Neural crest cell (in vitro differentiated cells): ENCODE measurements around the gene ISCA1. TPM values are rescaled to one million over a fixed set of nuclear protein-coding genes. Genes with fewer than 3 reads are reported as not detected.

ENCODE experiments used
- DNase-seq: peaks from one replicate; pipeline ENCODE4 v3.0.0; 2021; ENCODE audit warnings: low read depth, mixed read lengths, low spot score
- H3K27ac Mint-ChIP-seq: one replicate; pipeline ENCODE4 v1.8.0; 2021; ENCODE audit warnings: mild to moderate bottlenecking, mixed read lengths; ENCODE audit not compliant: unreplicated experiment
- H3K27me3 Mint-ChIP-seq: 2 replicates; pipeline ENCODE4 v1.8.0; 2021; ENCODE audit warnings: low read depth, mild to moderate bottlenecking, mixed read lengths
- H3K36me3 Mint-ChIP-seq: 2 replicates; pipeline ENCODE4 v1.8.0; 2021; ENCODE audit warnings: low read depth, mild to moderate bottlenecking, mixed read lengths
- H3K4me1 Mint-ChIP-seq: 2 replicates; pipeline ENCODE4 v1.8.0; 2021; ENCODE audit warnings: mixed read lengths
- H3K4me3 Mint-ChIP-seq: one replicate; pipeline ENCODE4 v1.8.0; 2021; ENCODE audit warnings: mild to moderate bottlenecking, mixed read lengths
- H3K9me3 Mint-ChIP-seq: 2 replicates; pipeline ENCODE4 v1.8.0; 2021; ENCODE audit warnings: mixed read lengths
- total RNA-seq: library from RNA; stranded (reverse); gene quantifications from 2 replicates; pipeline ENCODE4 v1.2.1, GENCODE V29; 2021
- TF ChIP-seq, protein P1 (sequence below): fragments of 200-600 bp; sonication (generic); conservative IDR thresholded peaks from 2 replicates; pipeline ENCODE4 v1.5.0; 2021; ENCODE audit warnings: antibody characterized with exemption, mild to moderate bottlenecking

Gene ISCA1
- total RNA-seq, 1 donor from 2014 or later = 17.3 TPM

- Mint-ChIP-seq H3K36me3 (peaks cover 7% of the 10 kb centered on the region), H3K9me3 (peaks cover 3% of the 10 kb centered on the region), H3K4me1 (peaks cover 13% of the 10 kb centered on the region), H3K27ac (no peak overlapping the region), H3K27me3 (no peaks in the 10 kb centered on the region), H3K4me3 (no peak overlapping the region)
- TF ChIP-seq, protein P1, sequence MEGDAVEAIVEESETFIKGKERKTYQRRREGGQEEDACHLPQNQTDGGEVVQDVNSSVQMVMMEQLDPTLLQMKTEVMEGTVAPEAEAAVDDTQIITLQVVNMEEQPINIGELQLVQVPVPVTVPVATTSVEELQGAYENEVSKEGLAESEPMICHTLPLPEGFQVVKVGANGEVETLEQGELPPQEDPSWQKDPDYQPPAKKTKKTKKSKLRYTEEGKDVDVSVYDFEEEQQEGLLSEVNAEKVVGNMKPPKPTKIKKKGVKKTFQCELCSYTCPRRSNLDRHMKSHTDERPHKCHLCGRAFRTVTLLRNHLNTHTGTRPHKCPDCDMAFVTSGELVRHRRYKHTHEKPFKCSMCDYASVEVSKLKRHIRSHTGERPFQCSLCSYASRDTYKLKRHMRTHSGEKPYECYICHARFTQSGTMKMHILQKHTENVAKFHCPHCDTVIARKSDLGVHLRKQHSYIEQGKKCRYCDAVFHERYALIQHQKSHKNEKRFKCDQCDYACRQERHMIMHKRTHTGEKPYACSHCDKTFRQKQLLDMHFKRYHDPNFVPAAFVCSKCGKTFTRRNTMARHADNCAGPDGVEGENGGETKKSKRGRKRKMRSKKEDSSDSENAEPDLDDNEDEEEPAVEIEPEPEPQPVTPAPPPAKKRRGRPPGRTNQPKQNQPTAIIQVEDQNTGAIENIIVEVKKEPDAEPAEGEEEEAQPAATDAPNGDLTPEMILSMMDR = no peak
- DNase-seq = no peak
Measured at GRCh38 chr9:86250123-86250522, 32.2 kb downstream of the ISCA1 start.

DNA sequence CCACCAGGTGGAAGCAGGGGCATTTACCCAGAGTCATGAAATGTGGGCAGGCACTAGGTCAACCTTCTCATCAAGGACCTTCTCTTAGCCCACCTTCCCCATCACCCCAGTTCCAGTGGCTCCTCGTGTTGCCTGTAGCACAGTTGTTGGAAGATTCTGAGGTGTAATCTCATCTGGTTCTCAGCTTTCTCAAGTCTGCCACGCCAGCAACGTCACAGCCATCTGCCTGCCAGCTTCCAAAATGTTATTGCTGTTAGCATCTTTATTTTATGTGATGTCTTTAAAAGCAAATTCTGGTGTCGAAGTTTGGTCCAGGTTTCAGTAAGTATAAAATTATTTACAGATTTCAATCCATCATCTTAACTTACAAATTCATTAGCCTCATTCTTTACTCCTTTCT, 33.6 kb downstream of the ISCA1 start:
- no peak overlapping the region for H3K4me3 Mint-ChIP-seq
- DNase-seq = no peak
- H3K9me3 Mint-ChIP-seq = peaks cover 3% of the 10 kb centered on the region
- H3K27me3 Mint-ChIP-seq = no peaks in the 10 kb centered on the region
- H3K4me1 Mint-ChIP-seq = peaks cover 13% of the 10 kb centered on the region
- TF ChIP-seq, protein P1 = no peak
- no peak overlapping the region for H3K27ac Mint-ChIP-seq
- H3K36me3 Mint-ChIP-seq = peaks cover 3% of the 10 kb centered on the region

DNA sequence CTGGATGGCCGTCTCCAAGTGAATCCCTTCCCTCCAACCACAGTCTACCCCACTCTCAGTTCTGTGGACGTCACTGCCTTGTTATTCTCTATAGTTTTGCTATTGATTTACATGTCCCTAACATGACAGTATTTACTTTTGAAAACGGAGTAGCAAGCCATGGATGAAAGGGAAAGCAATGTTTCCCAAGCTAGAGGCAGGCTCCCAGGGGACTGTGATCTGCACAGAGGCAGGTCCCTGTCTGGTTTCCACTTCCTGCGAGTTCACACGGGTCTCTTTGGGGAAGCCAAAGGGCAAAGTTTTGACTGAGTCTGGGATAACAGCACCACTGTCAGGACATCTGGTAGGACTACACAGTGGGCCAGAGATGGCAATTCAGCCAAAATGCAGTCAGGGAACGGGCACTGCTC, 35.6 kb downstream of the ISCA1 start:
- H3K4me1 Mint-ChIP-seq = peaks cover 22% of the 10 kb centered on the region
- no peaks in the 10 kb centered on the region for H3K36me3 Mint-ChIP-seq
- H3K9me3 Mint-ChIP-seq = no peaks in the 10 kb centered on the region
- no peaks in the 10 kb centered on the region for H3K27me3 Mint-ChIP-seq
- TF ChIP-seq, protein P1 = no peak
- peak overlapping the region; percentile 20 for H3K4me3 Mint-ChIP-seq
- DNase-seq = no peak
- H3K27ac Mint-ChIP-seq = no peak overlapping the region

GRCh38 chr9:86242071-86242470, 40.3 kb downstream of the ISCA1 start:
- Mint-ChIP-seq H3K27ac (no peak overlapping the region), H3K9me3 (no peaks in the 10 kb centered on the region), H3K36me3 (no peaks in the 10 kb centered on the region), H3K4me3 (no peak overlapping the region), H3K27me3 (no peaks in the 10 kb centered on the region), H3K4me1 (peaks cover 16% of the 10 kb centered on the region)
- TF ChIP-seq, protein P1 = no peak
- DNase-seq = no peak

DNA sequence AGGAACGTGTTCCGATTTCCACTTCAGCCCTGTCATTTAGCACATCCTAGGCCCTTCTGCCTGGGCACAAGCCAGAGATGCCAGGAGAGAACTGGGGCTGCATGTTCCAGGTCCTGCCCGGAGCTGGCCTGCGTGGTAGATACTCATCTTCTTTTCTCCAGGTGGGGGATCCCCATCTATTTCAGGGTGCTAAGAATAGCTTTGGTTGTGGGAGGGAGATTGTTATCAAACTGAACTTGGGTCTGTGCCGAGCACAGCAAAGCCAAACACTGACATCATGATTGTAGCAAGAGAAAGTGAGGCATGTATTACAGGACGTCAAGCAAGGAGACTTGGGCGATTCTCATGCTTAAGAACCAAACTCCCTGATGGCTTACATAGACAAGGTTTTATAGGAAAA, 41.1 kb downstream of the ISCA1 start:
- peaks cover 11% of the 10 kb centered on the region for H3K4me1 Mint-ChIP-seq
- H3K36me3 Mint-ChIP-seq = no peaks in the 10 kb centered on the region
- H3K4me3 Mint-ChIP-seq = no peak overlapping the region
- H3K27me3 Mint-ChIP-seq = no peaks in the 10 kb centered on the region
- no peak for DNase-seq
- H3K27ac Mint-ChIP-seq = no peak overlapping the region
- TF ChIP-seq, protein P1 = no peak
- no peaks in the 10 kb centered on the region for H3K9me3 Mint-ChIP-seq
